ENCODE results near the gene SEPTIN3. TPM values are rescaled to one million over a fixed set of nuclear protein-coding genes. Genes with fewer than 3 reads are reported as not detected.

The SEPTIN3 gene
- total RNA-seq, 1 donor from 2014 or later = 12.8 TPM

- DNase-seq (ENCODE audit: low spot score) = no peak
- H3K4me3 Mint-ChIP-seq = no peak overlapping the region
- H3K4me2 ChIP-seq = no peak overlapping the region
Observed at GRCh38 chr22:41936894-41937169, 32.4 kb upstream of the SEPTIN3 start.

GRCh38 chr22:41939981-41940831 is 29.0 kb upstream of the SEPTIN3 start:
- H2AFZ ChIP-seq (replicated peaks) = no peak overlapping the region
- no peaks in the 10 kb centered on the region for H3K36me3 ChIP-seq
- Mint-ChIP-seq H3K9me3 (no peaks in the 10 kb centered on the region), H3K36me3 (peaks cover 24% of the 10 kb centered on the region), H3K4me1 (peaks cover 15% of the 10 kb centered on the region), H3K27ac (peak overlapping the region; percentile 50), H3K4me3 (no peak overlapping the region), H3K27me3 (ENCODE audit: insufficient read depth, low read depth) (no peaks in the 10 kb centered on the region)
- H3K4me2 ChIP-seq = no peak overlapping the region
- H3F3A ChIP-seq (ENCODE audit: low read depth) = peaks cover 32% of the 10 kb centered on the region
- H3K79me2 ChIP-seq (ENCODE audit: low read depth) = peaks cover 8% of the 10 kb centered on the region
- H3K4me3 ChIP-seq = no peak overlapping the region
- TF ChIP-seq EZH2phosphoT487 (IDR thresholded peaks at IDR 0.05) = no peak
- no peaks in the 10 kb centered on the region for H3K4me1 ChIP-seq
- no peaks in the 10 kb centered on the region for H3K27me3 ChIP-seq
- H3K9me3 ChIP-seq (ENCODE audit: low read depth) = no peaks in the 10 kb centered on the region
- no peak overlapping the region for H3K27ac ChIP-seq
- DNase-seq (ENCODE audit: low spot score) = no peak
- H4K20me1 ChIP-seq (ENCODE audit: low read depth) = peaks cover 19% of the 10 kb centered on the region
- H3K9ac ChIP-seq = no peak overlapping the region

More at GRCh38 chr22:41936894-41937169, 32.4 kb upstream of the SEPTIN3 start:
- Histone ChIP-seq H3K79me2 (ENCODE audit: low read depth) (peaks cover 6% of the 10 kb centered on the region), H3K27me3 (no peaks in the 10 kb centered on the region), H3K4me1 (no peaks in the 10 kb centered on the region), H3F3A (ENCODE audit: low read depth) (peaks cover 20% of the 10 kb centered on the region), H2AFZ (replicated peaks) (no peak overlapping the region), H3K4me3 (no peak overlapping the region), H3K36me3 (no peaks in the 10 kb centered on the region), H3K27ac (no peak overlapping the region), H3K9me3 (ENCODE audit: low read depth) (no peaks in the 10 kb centered on the region), H4K20me1 (ENCODE audit: low read depth) (peaks cover 17% of the 10 kb centered on the region), H3K9ac (no peak overlapping the region)
- Mint-ChIP-seq H3K36me3 (peaks cover 15% of the 10 kb centered on the region), H3K4me1 (peaks cover 11% of the 10 kb centered on the region), H3K9me3 (no peaks in the 10 kb centered on the region), H3K27ac (no peak overlapping the region), H3K27me3 (ENCODE audit: insufficient read depth, low read depth) (no peaks in the 10 kb centered on the region)
- TF ChIP-seq EZH2 (IDR thresholded peaks at IDR 0.05) (no peak), EZH2phosphoT487 (IDR thresholded peaks at IDR 0.05) (no peak), CTCF (IDR thresholded peaks at IDR 0.05) (no peak)

GRCh38 chr22:41940832-41941765 is 28.1 kb upstream of the SEPTIN3 start:
- Mint-ChIP-seq H3K9me3 (no peaks in the 10 kb centered on the region), H3K27ac (no peak overlapping the region), H3K4me1 (peaks cover 21% of the 10 kb centered on the region), H3K27me3 (ENCODE audit: insufficient read depth, low read depth) (no peaks in the 10 kb centered on the region), H3K36me3 (peaks cover 27% of the 10 kb centered on the region), H3K4me3 (no peak overlapping the region)
- Histone ChIP-seq H3F3A (ENCODE audit: low read depth) (peaks cover 35% of the 10 kb centered on the region), H3K79me2 (ENCODE audit: low read depth) (peaks cover 17% of the 10 kb centered on the region), H3K36me3 (no peaks in the 10 kb centered on the region), H3K27ac (no peak overlapping the region), H3K4me2 (no peak overlapping the region), H3K9me3 (ENCODE audit: low read depth) (no peaks in the 10 kb centered on the region), H3K4me1 (peaks cover 8% of the 10 kb centered on the region), H4K20me1 (ENCODE audit: low read depth) (peaks cover 19% of the 10 kb centered on the region), H3K4me3 (no peak overlapping the region), H3K9ac (no peak overlapping the region), H2AFZ (replicated peaks) (no peak overlapping the region), H3K27me3 (no peaks in the 10 kb centered on the region)
- DNase-seq (ENCODE audit: low spot score) = peak; percentile 86
- TF ChIP-seq EZH2 (IDR thresholded peaks at IDR 0.05) (no peak), CTCF (IDR thresholded peaks at IDR 0.05) (peak; percentile 87), EZH2phosphoT487 (IDR thresholded peaks at IDR 0.05) (no peak)

All from neural progenitor cell (in vitro differentiated cells).